Right atrium auricular region (tissue), 2 donors: Measurements from ENCODE around the gene MGAM2. TPM values are rescaled to one million over a fixed set of nuclear protein-coding genes. Genes with fewer than 3 reads are reported as not detected.

Source experiments
- DNase-seq: peaks from one replicate; pipeline ENCODE4 v3.0.0-alpha.2; 2019; ENCODE audit warnings: low spot score
- H3K27ac ChIP-seq, 2 donors: fragments of 200-600 bp; sonication (generic); 1 replicate in 1 of 2; 2 replicates in 1 of 2; pipeline ENCODE4 v1.5.1; 2016 to 2019
- H3K27me3 ChIP-seq, 2 donors: fragments of 200-600 bp; sonication (generic); one replicate each; pipeline versions ENCODE4 v1.5.1 to v1.6.0; 2017 to 2019
- H3K36me3 ChIP-seq: fragments of 200-600 bp; sonication (generic); one replicate; pipeline ENCODE4 v1.5.1; 2016
- H3K4me1 ChIP-seq, 2 donors: fragments of 200-600 bp; sonication (generic); one replicate each; pipeline versions ENCODE4 v1.5.1 to v1.6.0; 2017 to 2019
- H3K4me3 ChIP-seq, 2 donors: fragments of 200-600 bp; sonication (generic); 1 replicate in 1 of 2; 2 replicates in 1 of 2; pipeline ENCODE4 v1.5.1; 2017 to 2019; ENCODE audit warnings: mild to moderate bottlenecking in 1 of 2, moderate library complexity in 1 of 2
- H3K9me3 ChIP-seq, 2 donors: fragments of 200-600 bp; sonication (generic); one replicate each; pipeline ENCODE4 v1.5.1; 2019
- total RNA-seq, 2 donors: library from RNA; depleted of rRNA; stranded (reverse); fragments of >200 nt; gene quantifications; one replicate each; pipeline ENCODE4 v1.1.0, GENCODE V29; 2016
- TF ChIP-seq, protein P1 (sequence below), 2 donors: fragments of 200-600 bp; sonication (generic); IDR thresholded peaks; one replicate each; pipeline ENCODE4 v1.5.1; 2019; ENCODE audit warnings: antibody characterized with exemption in 2 of 2

Gene MGAM2
- total RNA-seq, 2 donors from 2014 or later: 0.04 to 0.15 TPM

DNA sequence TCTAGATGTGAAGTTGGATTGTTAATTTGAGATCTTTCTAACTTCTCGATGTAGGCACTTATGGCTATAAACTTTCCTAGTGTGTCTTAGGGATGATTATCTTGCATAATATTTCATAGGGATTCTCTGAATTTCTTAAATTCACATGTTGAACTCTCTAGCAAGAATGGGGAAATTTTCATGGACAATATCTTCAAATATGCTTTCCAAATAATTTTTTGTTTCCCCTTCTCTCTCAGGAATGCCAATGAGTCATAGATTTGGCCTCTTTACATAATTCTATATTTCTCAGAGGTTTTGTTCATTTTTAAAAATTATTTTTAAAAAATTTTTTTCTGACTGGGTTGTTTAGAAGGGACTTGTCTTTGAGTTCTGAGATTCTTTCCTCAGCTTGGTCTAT, 68.9 kb downstream of the MGAM2 start:
- Histone ChIP-seq H3K36me3 (no peaks in the 10 kb centered on the region), H3K27me3 (no peaks in the 10 kb centered on the region), H3K9me3 (no peaks in the 10 kb centered on the region), H3K27ac (no peak overlapping the region), H3K4me1 (no peaks in the 10 kb centered on the region), H3K4me3 (no peak overlapping the region)
- no peak for DNase-seq
- TF ChIP-seq, protein P1, sequence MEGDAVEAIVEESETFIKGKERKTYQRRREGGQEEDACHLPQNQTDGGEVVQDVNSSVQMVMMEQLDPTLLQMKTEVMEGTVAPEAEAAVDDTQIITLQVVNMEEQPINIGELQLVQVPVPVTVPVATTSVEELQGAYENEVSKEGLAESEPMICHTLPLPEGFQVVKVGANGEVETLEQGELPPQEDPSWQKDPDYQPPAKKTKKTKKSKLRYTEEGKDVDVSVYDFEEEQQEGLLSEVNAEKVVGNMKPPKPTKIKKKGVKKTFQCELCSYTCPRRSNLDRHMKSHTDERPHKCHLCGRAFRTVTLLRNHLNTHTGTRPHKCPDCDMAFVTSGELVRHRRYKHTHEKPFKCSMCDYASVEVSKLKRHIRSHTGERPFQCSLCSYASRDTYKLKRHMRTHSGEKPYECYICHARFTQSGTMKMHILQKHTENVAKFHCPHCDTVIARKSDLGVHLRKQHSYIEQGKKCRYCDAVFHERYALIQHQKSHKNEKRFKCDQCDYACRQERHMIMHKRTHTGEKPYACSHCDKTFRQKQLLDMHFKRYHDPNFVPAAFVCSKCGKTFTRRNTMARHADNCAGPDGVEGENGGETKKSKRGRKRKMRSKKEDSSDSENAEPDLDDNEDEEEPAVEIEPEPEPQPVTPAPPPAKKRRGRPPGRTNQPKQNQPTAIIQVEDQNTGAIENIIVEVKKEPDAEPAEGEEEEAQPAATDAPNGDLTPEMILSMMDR (IDR thresholded peaks at IDR 0.05): no peak

DNA sequence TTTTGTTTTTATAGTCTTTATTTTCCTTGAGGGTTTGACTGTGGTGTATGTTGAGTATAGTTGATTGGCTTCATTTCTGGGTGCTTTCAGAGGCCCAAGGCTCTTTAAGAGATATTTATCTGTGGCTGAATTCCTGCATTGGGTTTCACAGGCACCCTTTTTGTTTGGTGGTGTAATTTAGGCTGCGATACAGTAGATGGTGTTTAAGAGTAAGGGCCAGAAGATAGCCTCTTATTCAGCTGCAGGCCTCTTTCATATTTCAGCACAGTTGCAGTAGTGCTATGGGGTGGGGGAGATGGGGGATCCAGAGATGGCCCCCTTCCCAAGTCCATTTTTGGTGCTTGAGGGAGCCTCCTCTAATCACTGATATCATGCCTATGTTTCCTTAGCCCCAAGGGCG, 69.7 kb downstream of the MGAM2 start:
- DNase-seq: no peak
- H3K4me1 ChIP-seq: no peaks in the 10 kb centered on the region
- H3K27ac ChIP-seq: no peak overlapping the region
- TF ChIP-seq, protein P1 (IDR thresholded peaks at IDR 0.05): no peak
- H3K36me3 ChIP-seq: no peaks in the 10 kb centered on the region
- no peaks in the 10 kb centered on the region for H3K27me3 ChIP-seq
- H3K9me3 ChIP-seq: no peaks in the 10 kb centered on the region
- H3K4me3 ChIP-seq: no peak overlapping the region

DNA sequence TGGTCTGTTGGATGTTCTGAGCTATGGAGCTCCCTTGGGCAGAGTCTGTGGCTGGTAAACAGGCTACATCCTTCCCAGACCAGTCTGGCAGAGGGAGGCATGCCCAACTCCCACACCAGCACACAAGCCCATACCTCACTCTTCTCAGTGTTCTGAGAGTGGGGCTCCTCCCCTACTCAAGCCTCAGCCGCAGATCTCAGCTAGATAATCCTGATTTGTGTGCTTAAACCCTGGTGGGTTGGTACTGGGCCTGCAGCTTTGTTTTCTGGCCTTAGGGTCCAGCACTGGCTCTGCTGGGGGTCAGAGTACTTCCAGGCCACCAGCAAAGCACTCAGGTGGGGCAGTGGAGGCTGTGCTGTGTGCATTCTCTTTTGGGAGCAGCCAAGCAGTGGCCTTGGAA, 70.4 kb downstream of the MGAM2 start:
- H3K4me1 ChIP-seq: no peaks in the 10 kb centered on the region
- no peaks in the 10 kb centered on the region for H3K9me3 ChIP-seq
- H3K27ac ChIP-seq: no peak overlapping the region
- no peaks in the 10 kb centered on the region for H3K27me3 ChIP-seq
- H3K4me3 ChIP-seq: no peak overlapping the region
- DNase-seq: no peak
- TF ChIP-seq, protein P1 (IDR thresholded peaks at IDR 0.05): no peak
- no peaks in the 10 kb centered on the region for H3K36me3 ChIP-seq

DNA sequence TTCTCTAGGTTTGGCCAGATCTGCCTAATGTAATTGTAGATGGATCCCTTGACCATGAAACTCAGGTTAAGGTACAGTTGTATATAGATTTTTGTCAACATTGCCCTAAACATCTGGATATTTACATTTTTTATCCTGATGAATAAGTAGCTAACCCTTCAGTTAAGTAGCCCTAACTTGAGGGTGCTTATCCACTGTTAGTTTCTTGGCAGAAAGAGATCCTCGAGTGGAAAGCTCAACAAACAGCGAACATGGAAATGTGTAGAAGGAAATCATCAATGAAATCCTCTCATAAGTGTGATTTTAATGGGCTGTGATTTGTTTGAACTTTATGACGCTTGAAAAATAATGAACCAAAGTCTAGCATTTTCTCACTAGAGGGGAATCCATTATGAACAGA, 73.6 kb downstream of the MGAM2 start:
- Histone ChIP-seq H3K36me3 (no peaks in the 10 kb centered on the region), H3K9me3 (no peaks in the 10 kb centered on the region), H3K27me3 (no peaks in the 10 kb centered on the region), H3K4me1 (no peaks in the 10 kb centered on the region), H3K27ac (no peak overlapping the region), H3K4me3 (no peak overlapping the region)
- no peak for DNase-seq
- TF ChIP-seq, protein P1 (IDR thresholded peaks at IDR 0.05): no peak

DNA sequence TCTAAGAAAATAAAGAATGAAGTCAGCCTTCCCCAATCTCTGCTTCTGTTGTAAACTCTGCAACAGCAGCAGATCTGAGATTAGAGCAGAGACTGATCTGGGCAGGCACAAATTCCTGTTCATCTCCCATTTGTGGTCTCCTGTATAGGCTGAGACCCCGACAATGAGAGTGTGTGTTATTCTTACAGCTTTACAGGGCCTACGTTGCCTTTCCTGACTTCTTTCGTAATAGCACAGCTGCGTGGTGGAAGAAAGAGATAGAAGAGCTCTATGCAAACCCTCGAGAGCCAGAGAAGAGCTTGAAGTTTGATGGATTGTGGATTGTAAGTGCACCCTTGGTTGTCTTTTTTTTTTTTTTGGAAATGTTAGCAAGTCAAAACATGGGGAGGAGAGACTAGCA, 74.3 kb downstream of the MGAM2 start:
- Histone ChIP-seq H3K4me1 (no peaks in the 10 kb centered on the region), H3K27ac (no peak overlapping the region), H3K36me3 (no peaks in the 10 kb centered on the region), H3K9me3 (no peaks in the 10 kb centered on the region), H3K4me3 (no peak overlapping the region), H3K27me3 (no peaks in the 10 kb centered on the region)
- TF ChIP-seq, protein P1 (IDR thresholded peaks at IDR 0.05): no peak
- DNase-seq: no peak

DNA sequence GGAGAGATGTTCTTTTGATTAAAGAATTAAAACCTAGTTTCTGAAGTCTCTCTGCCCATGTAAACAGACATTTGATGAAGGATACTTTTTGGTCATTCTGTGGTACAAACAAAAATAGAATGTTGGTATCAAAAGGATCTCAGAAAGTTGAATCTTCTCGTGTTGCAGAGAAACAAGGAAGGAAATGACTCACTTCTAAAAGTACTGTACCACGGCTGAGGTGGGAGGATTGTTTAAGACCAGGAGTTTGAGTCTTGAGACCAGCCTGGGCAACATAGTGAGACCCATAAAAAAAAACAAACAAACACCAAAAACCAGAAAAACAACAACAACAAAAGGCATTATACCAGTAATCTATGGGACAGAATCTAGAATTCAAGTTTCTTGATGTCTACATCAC, 76.6 kb downstream of the MGAM2 start:
- no peaks in the 10 kb centered on the region for H3K4me1 ChIP-seq
- no peak for DNase-seq
- no peak overlapping the region for H3K27ac ChIP-seq
- no peaks in the 10 kb centered on the region for H3K27me3 ChIP-seq
- TF ChIP-seq, protein P1 (IDR thresholded peaks at IDR 0.05): no peak
- no peaks in the 10 kb centered on the region for H3K9me3 ChIP-seq
- no peaks in the 10 kb centered on the region for H3K36me3 ChIP-seq
- H3K4me3 ChIP-seq: no peak overlapping the region
